HCT116 (cell line): ENCODE results near the gene KRTAP12-3. TPM values are rescaled to one million over a fixed set of nuclear protein-coding genes. Genes with fewer than 3 reads are reported as not detected.

Source experiments
- ATAC-seq: fragments of 200-7000 bp; cut with Tn5 transposase; 2 replicates; pipeline ENCODE4 v1.9.1; 2020; ENCODE audit warnings: mild to moderate bottlenecking, moderate library complexity
- BruUV-seq: library from RNA; stranded (reverse); fragments of 400-500 nt; replicated peaks from 2 replicates; lab custom pipeline; 2021; lab: Mats Ljungman, UMichigan
- CTCF ChIA-PET: fragments of 300-600 bp; sonication (Branson Sonifier 250); formaldehyde crosslinking; loops from one replicate; lab custom pipeline; 2021; ENCODE audit warnings: antibody characterized with exemption; lab: Charles Lee
- POLR2A ChIA-PET: fragments of 300-600, 350-600 bp; sonication (Branson Sonifier 250); formaldehyde crosslinking; loops from one replicate; lab custom pipeline; 2021; ENCODE audit warnings: antibody characterized with exemption; lab: Charles Lee
- RAD21 ChIA-PET, 2 experiments: fragments of 300-600 bp; sonication (Branson Sonifier 250); formaldehyde crosslinking; loops; one replicate each; lab custom pipeline; 2023; ENCODE audit warnings: low total read pairs in 2 of 2; ENCODE audit not compliant: uncharacterized antibody in 2 of 2, unreplicated experiment in 2 of 2, low non-redundant PET in 1 of 2; lab: Charles Lee
- DNase-seq: peaks from one replicate; pipeline ENCODE4 v3.0.0-alpha.2; 2010; ENCODE audit warnings: low read depth, low spot score
- H2AFZ ChIP-seq: fragments of 200-600 bp; shearing (Covaris generic), sonication (generic); 2 replicates; pipeline ENCODE4 v1.6.1; 2017; ENCODE audit warnings: low read depth, mixed run types, mixed read lengths, antibody characterized with exemption, low read length; ENCODE audit not compliant: poor library complexity, severe bottlenecking
- H3K27ac ChIP-seq: 2 replicates; pipeline ENCODE4 v1.5.1; 2012; ENCODE audit warnings: low read depth, low read length
- H3K27me3 ChIP-seq: fragments of 200-600 bp; sonication (generic); 2 replicates; pipeline ENCODE4 v1.6.1; 2016; ENCODE audit warnings: mixed run types, low read length, mixed read lengths; ENCODE audit not compliant: insufficient read depth
- H3K36me3 ChIP-seq, 2 experiments: fragments of 200-500 bp in 1 of 2; fragments of 200-600 bp in 1 of 2; sonication (Bioruptor generic) in 1 of 2; sonication (generic) in 1 of 2; 2 replicates each; pipeline versions ENCODE4 v1.5.1 to v1.6.1; 2014 to 2016; ENCODE audit warnings: low read length in 2 of 2, inconsistent platforms in 1 of 2, mixed read lengths in 1 of 2, mixed run types in 1 of 2; ENCODE audit not compliant: insufficient read depth in 2 of 2, control insufficient read depth in 1 of 2
- H3K4me1 ChIP-seq, 2 experiments: fragments of 200-600 bp in 1 of 2; sonication (generic) in 1 of 2; 2 replicates each; pipeline versions ENCODE4 v1.5.1 to v1.6.1; 2012 to 2017; ENCODE audit warnings: low read length in 2 of 2, inconsistent platforms in 1 of 2, mild to moderate bottlenecking in 1 of 2, mixed read lengths in 1 of 2, mixed run types in 1 of 2, moderate library complexity in 1 of 2; ENCODE audit not compliant: insufficient read depth in 2 of 2, control insufficient read depth in 1 of 2
- H3K4me2 ChIP-seq: fragments of 200-600 bp; sonication (generic); 2 replicates; pipeline ENCODE4 v1.6.1; 2017; ENCODE audit warnings: mixed run types, low read length, mixed read lengths
- H3K4me3 ChIP-seq, 2 experiments: fragments of 200-600 bp in 1 of 2; sonication (generic) in 1 of 2; replicated peaks in 1 of 2; 2 replicates each; pipeline ENCODE4 v1.5.1; 2011 to 2016; ENCODE audit warnings: low read length in 2 of 2, control low read depth in 1 of 2, low read depth in 1 of 2, mild to moderate bottlenecking in 1 of 2, mixed read lengths in 1 of 2, mixed run types in 1 of 2
- H3K79me2 ChIP-seq: fragments of 200-600 bp; sonication (generic); 2 replicates; pipeline ENCODE4 v1.6.1; 2017; ENCODE audit warnings: mild to moderate bottlenecking, mixed run types, low read length, moderate library complexity, mixed read lengths; ENCODE audit not compliant: insufficient read depth
- H3K9ac ChIP-seq: fragments of 200-600 bp; sonication (generic); 2 replicates; pipeline ENCODE4 v1.6.1; 2016; ENCODE audit warnings: low read length, mixed read lengths
- H3K9me2 ChIP-seq: fragments of 200-600 bp; sonication (generic), shearing (Covaris generic); 2 replicates; pipeline ENCODE4 v1.6.1; 2017; ENCODE audit warnings: mixed run types, mild to moderate bottlenecking, moderate library complexity; ENCODE audit not compliant: insufficient read depth
- H3K9me3 ChIP-seq, 2 experiments: fragments of 200-500 bp in 1 of 2; fragments of 200-600 bp in 1 of 2; sonication (Bioruptor generic) in 1 of 2; sonication (generic) in 1 of 2; 2 replicates each; pipeline ENCODE4 v1.6.1; 2014 to 2017; ENCODE audit warnings: low read length in 2 of 2, mixed read lengths in 2 of 2, inconsistent platforms in 1 of 2, low read depth in 1 of 2, mild to moderate bottlenecking in 1 of 2, mixed run types in 1 of 2, moderate library complexity in 1 of 2; ENCODE audit not compliant: control insufficient read depth in 1 of 2, insufficient read depth in 1 of 2
- H4K20me1 ChIP-seq: fragments of 200-600 bp; sonication (generic), shearing (Covaris generic); 2 replicates; pipeline ENCODE4 v1.6.1; 2017; ENCODE audit warnings: mixed run types, mild to moderate bottlenecking, moderate library complexity; ENCODE audit not compliant: insufficient read depth
- CBX3 ChIP-seq: IDR thresholded peaks from 2 replicates; pipeline ENCODE4 v1.6.1; 2012; ENCODE audit warnings: low read depth
- ELF1 ChIP-seq: IDR thresholded peaks from 2 replicates; pipeline ENCODE4 v1.6.1; 2012; ENCODE audit warnings: low read depth, borderline replicate concordance
- EZH2 ChIP-seq: fragments of 200-600 bp; sonication (generic); IDR thresholded peaks from 2 replicates; pipeline ENCODE4 v1.6.1; 2017; ENCODE audit warnings: antibody characterized with exemption, mixed run types
- EZH2phosphoT487 ChIP-seq: fragments of 200-600 bp; IDR thresholded peaks from 2 replicates; pipeline ENCODE4 v1.6.1; 2018; ENCODE audit warnings: antibody characterized with exemption, borderline replicate concordance
- FOSL1 ChIP-seq: IDR thresholded peaks from 2 replicates; pipeline ENCODE4 v1.6.1; 2012; ENCODE audit warnings: low read depth
- POLR2A ChIP-seq: IDR thresholded peaks from 2 replicates; pipeline ENCODE4 v1.7.0; 2011; ENCODE audit warnings: borderline replicate concordance; ENCODE audit not compliant: insufficient read depth, insufficient read length; ENCODE audit errors: extremely low read depth
- RAD21 ChIP-seq: IDR thresholded peaks from 2 replicates; pipeline ENCODE4 v1.6.1; 2012; ENCODE audit warnings: low read depth, mild to moderate bottlenecking
- SIN3A ChIP-seq: IDR thresholded peaks from 2 replicates; pipeline ENCODE4 v1.6.1; 2012; ENCODE audit warnings: low read depth
- SP1 ChIP-seq: IDR thresholded peaks from 2 replicates; pipeline ENCODE4 v1.6.1; 2012; ENCODE audit warnings: low read depth
- TCF7L2 ChIP-seq: IDR thresholded peaks from 2 replicates; pipeline ENCODE4 v1.7.0; 2011; ENCODE audit warnings: borderline replicate concordance, inconsistent platforms; ENCODE audit not compliant: insufficient read depth, insufficient read length; ENCODE audit errors: extremely low read depth
- YY1 ChIP-seq: IDR thresholded peaks from 2 replicates; pipeline ENCODE4 v1.6.1; 2011; ENCODE audit warnings: low read length, low read depth, moderate library complexity, mild to moderate bottlenecking; ENCODE audit not compliant: insufficient replicate concordance; ENCODE audit errors: extremely low read depth
- ZFX ChIP-seq: fragments of 450-650 bp; IDR thresholded peaks from 2 replicates; pipeline ENCODE4 v1.6.1; 2017
- ZNF274 ChIP-seq: fragments of 200-500 bp; sonication (Bioruptor generic); IDR thresholded peaks from 2 replicates; pipeline ENCODE4 v1.6.1; 2014; ENCODE audit warnings: mild to moderate bottlenecking, low read depth, low read length, inconsistent platforms
- intact Hi-C: fragments of 100-400 bp; cut with micrococcal nuclease; formaldehyde crosslinking; loops from 2 replicates; pipeline ENCODE4 v1.10.0; 2022
- total RNA-seq: library from RNA; stranded (reverse); gene quantifications from one replicate; pipeline ENCODE4 v1.2.1, GENCODE V29; 2021; ENCODE audit not compliant: unreplicated experiment
- TF ChIP-seq, protein P1 (sequence below): IDR thresholded peaks from 2 replicates; pipeline ENCODE4 v1.6.1; 2011; ENCODE audit warnings: mild to moderate bottlenecking, low read length, moderate library complexity; ENCODE audit not compliant: insufficient replicate concordance; ENCODE audit errors: extremely low read depth
- TF ChIP-seq, protein P2 (sequence below): IDR thresholded peaks from 2 replicates; pipeline ENCODE4 v1.6.1; 2012
- TF ChIP-seq, protein P3 (sequence below), 3 experiments: fragments of 200-600 bp in 1 of 3; sonication (generic) in 1 of 3; IDR thresholded peaks in 2 of 3; conservative IDR thresholded peaks in 1 of 3; 2 replicates each; pipeline ENCODE4 v1.5.1; 2012 to 2017; ENCODE audit warnings: low read depth in 2 of 3, low read length in 2 of 3, antibody characterized with exemption in 1 of 3, borderline replicate concordance in 1 of 3, control low read depth in 1 of 3, mild to moderate bottlenecking in 1 of 3, mixed read lengths in 1 of 3, mixed run types in 1 of 3, moderate library complexity in 1 of 3; ENCODE audit not compliant: insufficient read depth in 1 of 3

The KRTAP12-3 gene
- total RNA-seq, 1 experiment from 2014 or later = not detected

DNA sequence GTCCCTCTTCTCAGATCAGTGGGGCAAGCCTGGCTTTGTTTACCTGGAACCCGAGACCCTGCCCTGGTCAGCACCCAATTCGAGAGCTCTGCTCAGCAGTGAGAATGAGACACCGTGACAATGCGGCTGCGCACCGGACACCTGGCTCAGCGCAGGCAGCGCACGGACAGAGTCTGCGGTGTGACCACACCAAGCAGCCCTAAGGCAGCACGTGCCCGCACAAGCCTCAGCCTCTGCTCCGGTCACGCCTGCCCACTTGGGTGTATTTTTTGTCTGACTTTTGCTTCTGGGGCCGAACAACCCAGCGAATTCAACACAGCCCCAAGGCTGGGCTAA lies 41.2 kb upstream of the KRTAP12-3 start (continued):
- TF ChIP-seq, protein P1, sequence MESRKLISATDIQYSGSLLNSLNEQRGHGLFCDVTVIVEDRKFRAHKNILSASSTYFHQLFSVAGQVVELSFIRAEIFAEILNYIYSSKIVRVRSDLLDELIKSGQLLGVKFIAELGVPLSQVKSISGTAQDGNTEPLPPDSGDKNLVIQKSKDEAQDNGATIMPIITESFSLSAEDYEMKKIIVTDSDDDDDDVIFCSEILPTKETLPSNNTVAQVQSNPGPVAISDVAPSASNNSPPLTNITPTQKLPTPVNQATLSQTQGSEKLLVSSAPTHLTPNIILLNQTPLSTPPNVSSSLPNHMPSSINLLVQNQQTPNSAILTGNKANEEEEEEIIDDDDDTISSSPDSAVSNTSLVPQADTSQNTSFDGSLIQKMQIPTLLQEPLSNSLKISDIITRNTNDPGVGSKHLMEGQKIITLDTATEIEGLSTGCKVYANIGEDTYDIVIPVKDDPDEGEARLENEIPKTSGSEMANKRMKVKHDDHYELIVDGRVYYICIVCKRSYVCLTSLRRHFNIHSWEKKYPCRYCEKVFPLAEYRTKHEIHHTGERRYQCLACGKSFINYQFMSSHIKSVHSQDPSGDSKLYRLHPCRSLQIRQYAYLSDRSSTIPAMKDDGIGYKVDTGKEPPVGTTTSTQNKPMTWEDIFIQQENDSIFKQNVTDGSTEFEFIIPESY = no peak
- TF ChIP-seq YY1 = no peak
- TF ChIP-seq FOSL1 = no peak
- no peak for TF ChIP-seq RAD21
- TF ChIP-seq EZH2phosphoT487 = no peak
- no peak for TF ChIP-seq ZNF274
- no peak for TF ChIP-seq POLR2A
- TF ChIP-seq ELF1 = no peak
- no peak for TF ChIP-seq ZFX
- no peak for TF ChIP-seq SIN3A
- TF ChIP-seq, protein P2, sequence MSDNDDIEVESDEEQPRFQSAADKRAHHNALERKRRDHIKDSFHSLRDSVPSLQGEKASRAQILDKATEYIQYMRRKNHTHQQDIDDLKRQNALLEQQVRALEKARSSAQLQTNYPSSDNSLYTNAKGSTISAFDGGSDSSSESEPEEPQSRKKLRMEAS = no peak
- TF ChIP-seq EZH2 = no peak

DNA sequence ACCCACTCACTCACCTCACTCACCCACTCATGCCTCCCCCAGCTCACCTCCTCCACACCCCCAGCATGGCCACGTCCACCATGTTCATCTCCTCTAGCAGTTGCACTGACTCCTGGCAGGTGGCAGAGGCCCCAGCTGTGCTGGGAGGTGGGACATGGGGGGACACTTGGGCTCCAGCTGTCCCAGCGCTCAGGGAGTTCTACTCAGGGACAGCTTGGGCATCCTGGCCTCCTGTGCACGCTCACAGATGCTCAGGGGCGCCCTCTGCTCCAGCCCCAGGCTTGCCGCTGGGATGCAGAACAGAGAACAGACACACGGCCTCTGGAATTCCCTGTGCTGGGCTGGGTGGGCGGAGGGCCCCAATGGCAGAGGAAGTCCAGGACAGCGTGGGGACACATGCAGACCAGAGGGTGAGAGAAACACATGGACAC lies 40.6 kb upstream of the KRTAP12-3 start:
- no TSS peak for BruUV-seq
- ATAC-seq = no peak
- Histone ChIP-seq H3K9ac (no peak overlapping the region), H3K9me3 (peaks cover 6 to 11% of the 10 kb centered on the region in 2 experiments), H3K36me3 (no peaks in the 10 kb centered on the region), H4K20me1 (no peaks in the 10 kb centered on the region), H3K9me2 (no peaks in the 10 kb centered on the region), H2AFZ (no peak overlapping the region), H3K4me1 (no peaks in the 10 kb centered on the region), H3K4me2 (no peak overlapping the region), H3K79me2 (no peaks in the 10 kb centered on the region), H3K27ac (no peak overlapping the region), H3K27me3 (no peaks in the 10 kb centered on the region), H3K4me3 (no peak overlapping the region)
- RAD21 ChIA-PET = no interaction called here
- TF ChIP-seq EZH2 (no peak), SP1 (no peak), CBX3 (no peak), RAD21 (no peak), YY1 (no peak), TCF7L2 (no peak), FOSL1 (no peak)
- TF ChIP-seq, protein P2 = no peak
- TF ChIP-seq, protein P3, sequence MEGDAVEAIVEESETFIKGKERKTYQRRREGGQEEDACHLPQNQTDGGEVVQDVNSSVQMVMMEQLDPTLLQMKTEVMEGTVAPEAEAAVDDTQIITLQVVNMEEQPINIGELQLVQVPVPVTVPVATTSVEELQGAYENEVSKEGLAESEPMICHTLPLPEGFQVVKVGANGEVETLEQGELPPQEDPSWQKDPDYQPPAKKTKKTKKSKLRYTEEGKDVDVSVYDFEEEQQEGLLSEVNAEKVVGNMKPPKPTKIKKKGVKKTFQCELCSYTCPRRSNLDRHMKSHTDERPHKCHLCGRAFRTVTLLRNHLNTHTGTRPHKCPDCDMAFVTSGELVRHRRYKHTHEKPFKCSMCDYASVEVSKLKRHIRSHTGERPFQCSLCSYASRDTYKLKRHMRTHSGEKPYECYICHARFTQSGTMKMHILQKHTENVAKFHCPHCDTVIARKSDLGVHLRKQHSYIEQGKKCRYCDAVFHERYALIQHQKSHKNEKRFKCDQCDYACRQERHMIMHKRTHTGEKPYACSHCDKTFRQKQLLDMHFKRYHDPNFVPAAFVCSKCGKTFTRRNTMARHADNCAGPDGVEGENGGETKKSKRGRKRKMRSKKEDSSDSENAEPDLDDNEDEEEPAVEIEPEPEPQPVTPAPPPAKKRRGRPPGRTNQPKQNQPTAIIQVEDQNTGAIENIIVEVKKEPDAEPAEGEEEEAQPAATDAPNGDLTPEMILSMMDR (IDR thresholded peaks at IDR 0.05 in 2 of 3, conservative IDR thresholded peaks at IDR 0.05 in 1 of 3; ENCODE audit: borderline replicate concordance in 1 of 3, insufficient read depth in 1 of 3, low read depth in 2 of 3, low read length in 2 of 3) = no peak
- no peak for DNase-seq
- POLR2A ChIA-PET = no interaction called here
- CTCF ChIA-PET = no interaction called here
- intact Hi-C loops = no loop called here
